ENCODE data around the gene RPL12. TPM values are rescaled to one million over a fixed set of nuclear protein-coding genes. Genes with fewer than 3 reads are reported as not detected.

Gene RPL12
- 1,304 and 1,604 TPM in 2 replicates for total RNA-seq (2014; rRNA removed; shearing (Covaris generic))

DNA sequence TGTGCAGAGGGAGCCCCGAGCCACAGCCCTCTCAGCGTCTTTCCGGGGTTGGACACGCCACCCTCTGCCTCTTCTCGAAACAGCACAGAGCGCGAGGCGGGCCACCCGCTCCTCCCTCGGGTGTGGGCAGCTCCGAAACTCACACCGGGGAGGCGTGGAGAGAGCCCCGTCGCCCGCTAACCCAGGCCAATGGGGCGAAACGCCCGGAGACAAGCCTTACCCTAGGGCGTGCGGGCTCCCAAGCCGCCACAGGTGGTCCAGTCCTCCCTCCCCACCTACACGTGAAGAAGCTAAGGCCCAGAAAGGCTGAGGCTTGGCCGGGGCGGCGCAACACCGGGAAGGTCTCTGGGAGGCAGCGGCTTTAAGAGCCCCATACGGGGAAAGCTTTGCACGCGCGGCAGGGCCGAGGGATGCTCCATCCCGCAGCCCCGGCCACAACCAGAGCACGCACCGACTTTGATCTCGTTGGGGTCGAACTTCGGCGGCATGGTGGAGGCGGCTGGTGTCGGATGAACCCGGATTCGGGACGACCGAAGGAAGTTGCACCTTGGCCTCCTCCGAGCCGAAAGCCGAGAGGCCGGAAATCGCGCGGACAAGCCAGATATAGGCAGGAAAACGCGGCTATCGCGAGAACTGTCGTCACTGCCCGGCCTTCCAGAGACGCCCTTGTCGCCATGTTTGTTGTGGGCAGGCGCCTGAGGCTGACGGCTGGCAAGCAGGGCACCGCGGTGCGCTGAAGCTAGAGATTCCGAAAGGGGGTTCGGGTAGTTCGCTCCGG, at the start of gene RPL12, which contains the start of gene LRSAM1:
RPL12 (minus strand) TSS at position 577 of the 778 bp plus-strand sequence; CDS start at position 488, 89 bp downstream.
LRSAM1 (plus strand) TSS at position 681 of the 778 bp plus-strand sequence. CDS start 3,018 bp downstream, outside the sequence.
- peak; percentile 91 for DNase-seq (ENCODE audit: low read depth)

DNA sequence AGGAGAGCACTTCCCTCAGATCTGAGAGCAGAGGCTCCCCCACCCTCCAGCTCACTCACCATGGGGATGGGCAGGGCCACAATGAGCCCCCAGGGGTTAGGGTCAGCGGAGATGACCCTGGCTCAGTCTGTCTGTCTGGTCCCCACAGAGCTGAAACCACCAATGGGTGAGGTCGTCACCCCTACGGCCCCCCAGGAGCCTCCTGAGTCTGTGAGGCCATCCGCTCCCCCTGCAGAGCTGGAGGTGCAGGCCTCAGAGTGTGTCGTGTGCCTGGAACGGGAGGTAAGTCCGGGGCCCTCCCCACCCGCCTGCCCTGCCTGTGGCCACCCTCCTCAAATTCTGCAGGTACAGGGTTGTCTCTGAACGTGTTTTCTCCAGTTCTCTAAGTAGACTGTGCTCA, 49.7 kb upstream of the RPL12 start:
- DNase-seq (ENCODE audit: low read depth) = no peak

GRCh38 chr9:127500399-127500798, 49.2 kb upstream of the RPL12 start:
- DNase-seq (ENCODE audit: low read depth) = no peak

- DNase-seq (ENCODE audit: low read depth) = no peak
These were observed 47.1 kb upstream of the RPL12 start for GRCh38 chr9:127498298-127498697.

GRCh38 chr9:127497656-127498290, 46.6 kb upstream of the RPL12 start:
- no peak for DNase-seq (ENCODE audit: low read depth)

GRCh38 chr9:127496974-127497373, 45.8 kb upstream of the RPL12 start:
- no peak for DNase-seq (ENCODE audit: low read depth)

- no peak for DNase-seq (ENCODE audit: low read depth)
These were observed 44.8 kb upstream of the RPL12 start for GRCh38 chr9:127495884-127496555.

GRCh38 chr9:127494304-127494702, 43.1 kb upstream of the RPL12 start:
- DNase-seq (ENCODE audit: low read depth) = no peak

- DNase-seq (ENCODE audit: low read depth) = no peak
These were observed 42.5 kb upstream of the RPL12 start for GRCh38 chr9:127493592-127494303.

DNA sequence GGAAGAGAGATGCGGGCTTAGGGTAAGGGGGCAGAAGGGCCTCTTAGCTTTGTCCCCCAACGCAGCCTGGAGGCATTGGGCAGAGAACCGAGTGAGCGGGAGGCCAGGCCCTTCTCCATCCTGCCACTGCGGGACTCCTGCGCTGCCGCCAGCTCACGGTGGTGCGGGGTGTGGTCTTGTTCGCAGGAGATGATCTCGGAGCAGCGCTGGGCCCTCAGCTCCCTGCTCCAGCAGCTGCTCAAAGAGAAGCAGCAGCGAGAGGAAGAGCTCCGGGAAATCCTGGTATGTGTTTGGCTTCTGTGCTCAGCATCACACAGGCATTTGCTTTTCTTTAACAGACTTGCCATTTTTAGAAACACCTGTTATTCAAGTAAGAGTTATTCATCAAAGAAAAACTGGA, 41.4 kb upstream of the RPL12 start:
- no peak for DNase-seq (ENCODE audit: low read depth)

DNA sequence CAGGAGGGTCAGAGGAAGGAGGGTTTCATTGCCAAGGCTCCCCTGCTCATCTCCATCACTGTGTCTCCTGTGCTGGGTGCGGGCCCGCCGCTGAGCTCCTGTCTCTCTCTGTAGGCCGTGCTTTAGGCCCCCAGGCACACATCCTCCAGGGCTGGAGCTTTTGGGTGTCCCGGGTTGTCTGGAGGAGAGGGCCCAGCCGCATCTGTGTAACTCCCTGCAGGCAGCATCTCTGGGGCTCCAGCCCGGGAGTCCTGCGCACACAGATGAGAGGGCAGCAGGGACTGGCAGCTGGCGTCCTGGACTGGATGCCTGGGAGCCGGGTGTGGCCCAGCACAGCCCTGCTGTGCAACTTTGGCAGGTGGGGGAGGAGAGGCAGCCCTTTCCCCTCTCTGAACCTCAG, 40.3 kb upstream of the RPL12 start:
- DNase-seq (ENCODE audit: low read depth) = no peak

GRCh38 chr9:127490535-127491230, 39.5 kb upstream of the RPL12 start:
- no peak for DNase-seq (ENCODE audit: low read depth)

GRCh38 chr9:127489471-127490115, 38.4 kb upstream of the RPL12 start:
- no peak for DNase-seq (ENCODE audit: low read depth)

DNA sequence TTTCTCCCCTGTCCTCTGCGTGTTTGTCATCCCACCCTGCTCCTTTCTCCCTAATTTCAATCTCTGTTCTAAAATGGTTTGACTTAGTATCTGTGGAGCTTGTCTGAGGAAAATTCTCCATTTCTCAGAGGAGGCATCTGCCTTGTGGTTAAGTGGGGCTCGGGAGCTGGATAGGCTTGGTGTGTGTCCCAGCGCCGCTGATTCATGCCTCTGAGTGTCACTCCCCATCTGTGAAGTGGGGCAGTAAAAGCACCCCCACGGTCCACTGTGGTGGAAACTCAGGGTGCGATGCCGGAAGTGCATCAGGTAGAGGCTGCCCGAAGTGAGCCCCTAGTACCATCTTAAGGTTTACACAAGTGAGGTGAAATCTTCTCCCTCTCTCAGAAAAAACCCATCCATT, 37.7 kb upstream of the RPL12 start:
- DNase-seq (ENCODE audit: low read depth) = no peak

- no peak for DNase-seq (ENCODE audit: low read depth)
These were observed 34.8 kb upstream of the RPL12 start for GRCh38 chr9:127485995-127486394.

DNA sequence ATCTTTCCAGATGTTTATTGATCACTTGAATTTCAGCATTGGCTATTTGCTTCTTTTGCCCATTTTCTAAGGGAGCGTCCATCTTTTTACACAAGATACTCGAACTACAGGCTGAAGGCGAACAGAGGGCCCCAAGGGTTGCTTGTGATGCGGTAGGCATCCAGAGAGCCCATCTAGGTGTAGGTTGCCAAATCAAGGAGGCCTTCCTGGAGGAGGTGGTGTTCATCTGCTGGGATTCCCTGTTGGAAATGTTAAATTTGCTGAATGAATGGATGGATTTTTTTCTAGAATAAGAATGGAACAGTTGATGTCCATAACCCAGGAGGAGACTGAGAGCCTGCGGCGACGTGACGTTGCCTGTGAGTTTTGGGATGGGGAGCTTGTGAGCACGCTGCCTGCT, 31.5 kb upstream of the RPL12 start:
- no peak for DNase-seq (ENCODE audit: low read depth)

GRCh38 chr9:127479507-127480081, 28.4 kb upstream of the RPL12 start:
- DNase-seq (ENCODE audit: low read depth) = no peak

DNA sequence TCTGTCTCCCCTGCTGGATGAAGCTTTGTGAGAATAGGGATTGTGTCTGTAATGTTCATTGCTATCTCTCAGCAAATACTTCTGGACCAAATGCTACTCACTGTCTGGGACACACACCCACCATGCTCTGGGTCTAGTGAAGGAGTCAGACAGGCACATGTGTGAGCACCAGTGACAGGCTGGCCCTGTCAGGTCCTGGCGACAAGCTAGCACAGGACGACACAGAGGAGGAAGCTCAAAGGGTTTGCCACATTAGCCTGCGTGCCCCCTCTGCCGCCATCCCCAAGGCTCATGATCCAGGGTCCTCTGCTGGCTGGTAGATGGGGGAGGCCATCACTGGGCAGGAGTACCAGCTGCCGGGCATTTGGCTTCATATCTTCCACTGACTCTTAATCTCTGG, 23.4 kb upstream of the RPL12 start:
- no peak for DNase-seq (ENCODE audit: low read depth)

- DNase-seq (ENCODE audit: low read depth) = no peak
These were observed 22.7 kb upstream of the RPL12 start for GRCh38 chr9:127473932-127474331.

GRCh38 chr9:127473501-127473900, 22.3 kb upstream of the RPL12 start:
- DNase-seq (ENCODE audit: low read depth) = no peak
